GM23338 (cell line): ENCODE data around the gene VPS37B. TPM values are rescaled to one million over a fixed set of nuclear protein-coding genes. Genes with fewer than 3 reads are reported as not detected.

Experiments
- ATAC-seq: fragments of 200-7000 bp; cut with Tn5 transposase; 3 replicates; pipeline ENCODE4 v1.9.1; 2020
- DNase-seq: peaks from one replicate; pipeline ENCODE4 v3.0.0-alpha.2; 2015; ENCODE audit warnings: low spot score
- H2AFZ ChIP-seq: fragments of 200-600 bp; sonication (generic); 2 replicates; pipeline ENCODE4 v1.8.0; 2016; ENCODE audit warnings: antibody characterized with exemption, mild to moderate bottlenecking, moderate library complexity
- H3F3A ChIP-seq: fragments of 200-600 bp; sonication (generic); replicated peaks from 2 replicates; pipeline ENCODE4 v1.8.0; 2017; ENCODE audit warnings: antibody characterized with exemption, mixed run types, low read depth
- H3K27ac ChIP-seq: fragments of 200-600 bp; sonication (generic); 2 replicates; pipeline ENCODE4 v1.6.1; 2016; ENCODE audit warnings: low read depth
- H3K27me3 ChIP-seq: fragments of 200-600 bp; sonication (generic); 2 replicates; pipeline ENCODE4 v1.8.0; 2016; ENCODE audit warnings: mild to moderate bottlenecking, mixed run types, moderate library complexity; ENCODE audit not compliant: insufficient read depth
- H3K36me3 ChIP-seq: fragments of 200-600 bp; sonication (generic); 2 replicates; pipeline ENCODE4 v1.8.0; 2016; ENCODE audit warnings: mild to moderate bottlenecking; ENCODE audit not compliant: insufficient read depth
- H3K4me1 ChIP-seq: fragments of 200-600 bp; sonication (generic); 2 replicates; pipeline ENCODE4 v1.8.0; 2016; ENCODE audit warnings: mild to moderate bottlenecking, moderate library complexity; ENCODE audit not compliant: insufficient read depth
- H3K4me2 ChIP-seq: fragments of 200-600 bp; sonication (generic); 2 replicates; pipeline ENCODE4 v1.7.1; 2017; ENCODE audit warnings: mixed run types
- H3K4me3 ChIP-seq: fragments of 200-600 bp; sonication (generic); 2 replicates; pipeline ENCODE4 v1.6.1; 2016; ENCODE audit warnings: mixed run types
- H3K79me2 ChIP-seq: fragments of 200-600 bp; sonication (generic); replicated peaks from 2 replicates; pipeline ENCODE4 v1.8.0; 2017; ENCODE audit warnings: mild to moderate bottlenecking; ENCODE audit not compliant: insufficient read depth
- H3K9me2 ChIP-seq: fragments of 200-600 bp; sonication (generic); 2 replicates; pipeline ENCODE4 v1.8.0; 2017; ENCODE audit not compliant: insufficient read depth
- H4K20me1 ChIP-seq: fragments of 200-600 bp; sonication (generic); replicated peaks from 2 replicates; pipeline ENCODE4 v1.8.0; 2017; ENCODE audit warnings: mild to moderate bottlenecking; ENCODE audit not compliant: insufficient read depth
- H3K27ac Mint-ChIP-seq: 2 replicates; pipeline ENCODE4 v1.8.0; 2020; ENCODE audit warnings: inconsistent platforms, mild to moderate bottlenecking, moderate library complexity, mixed read lengths
- H3K27me3 Mint-ChIP-seq: 3 replicates; pipeline ENCODE4 v1.8.0; 2022; ENCODE audit warnings: low read depth, mild to moderate bottlenecking, moderate library complexity, mixed read lengths, inconsistent platforms; ENCODE audit not compliant: insufficient read depth, poor library complexity
- H3K36me3 Mint-ChIP-seq: 3 replicates; pipeline ENCODE4 v1.8.0; 2021; ENCODE audit warnings: low read depth, mild to moderate bottlenecking, inconsistent platforms, moderate library complexity, mixed read lengths
- H3K4me1 Mint-ChIP-seq: 3 replicates; pipeline ENCODE4 v1.8.0; 2020; ENCODE audit warnings: mild to moderate bottlenecking, inconsistent platforms, mixed read lengths
- H3K4me3 Mint-ChIP-seq: 3 replicates; pipeline ENCODE4 v1.8.0; 2021; ENCODE audit warnings: moderate library complexity, mild to moderate bottlenecking, inconsistent platforms, mixed read lengths
- H3K9me3 Mint-ChIP-seq: 3 replicates; pipeline ENCODE4 v1.8.0; 2020; ENCODE audit warnings: moderate library complexity, mild to moderate bottlenecking, inconsistent platforms, mixed read lengths
- CREB1 ChIP-seq: fragments of 250-450 bp; sonication (Bioruptor Pico); IDR thresholded peaks from 2 replicates; pipeline ENCODE4 v1.5.0; 2020; ENCODE audit warnings: low read depth, mild to moderate bottlenecking, moderate library complexity
- CTCF ChIP-seq, 2 experiments: fragments of 200-600 bp in 1 of 2; sonication (generic) in 1 of 2; conservative IDR thresholded peaks; 2 replicates each; pipeline versions ENCODE4 v1.5.1 to v1.6.1; 2016 to 2017; ENCODE audit warnings: antibody characterized with exemption in 2 of 2, low read depth in 2 of 2, mild to moderate bottlenecking in 2 of 2, moderate library complexity in 1 of 2
- ETS1 ChIP-seq: IDR thresholded peaks from 2 replicates; pipeline ENCODE4 v1.6.1; 2016; ENCODE audit warnings: antibody characterized with exemption
- EZH2 ChIP-seq: fragments of 200-600 bp; sonication (generic); IDR thresholded peaks from one replicate; pipeline ENCODE4 v1.8.0; 2017; ENCODE audit warnings: antibody characterized with exemption, mild to moderate bottlenecking, low read depth; ENCODE audit not compliant: unreplicated experiment
- EZH2phosphoT487 ChIP-seq: fragments of 200-600 bp; sonication (generic); IDR thresholded peaks from one replicate; pipeline ENCODE4 v1.8.1; 2018; ENCODE audit warnings: antibody characterized with exemption; ENCODE audit not compliant: unreplicated experiment
- JUNB ChIP-seq: IDR thresholded peaks from one replicate; pipeline ENCODE4 v1.6.1; 2016; ENCODE audit warnings: antibody characterized with exemption; ENCODE audit not compliant: unreplicated experiment
- NANOG ChIP-seq: IDR thresholded peaks from 2 replicates; pipeline ENCODE4 v1.6.1; 2016; ENCODE audit warnings: antibody characterized with exemption, borderline replicate concordance
- POLR2AphosphoS5 ChIP-seq: IDR thresholded peaks from 2 replicates; pipeline ENCODE4 v1.6.1; 2016; ENCODE audit warnings: antibody characterized with exemption, low read depth
- STAT1 ChIP-seq: IDR thresholded peaks from one replicate; pipeline ENCODE4 v1.6.1; 2016; ENCODE audit warnings: antibody characterized with exemption; ENCODE audit not compliant: unreplicated experiment
- ZNF114 ChIP-seq: fragments of 250-450 bp; sonication (Bioruptor Pico); IDR thresholded peaks from 2 replicates; pipeline ENCODE4 v1.5.0; 2020; ENCODE audit warnings: mild to moderate bottlenecking, moderate library complexity
- ZNF331 ChIP-seq: fragments of 250-450 bp; sonication (Bioruptor Pico); IDR thresholded peaks from 2 replicates; pipeline ENCODE4 v1.5.0; 2020; ENCODE audit warnings: low read depth, mild to moderate bottlenecking, moderate library complexity
- polyA plus RNA-seq: library from polyadenylated mRNA; unstranded; fragments of >200 nt; fragmentation: Nextera tagmentation; extraction: Ambion mirVana; gene quantifications from 2 replicates; pipeline ENCODE4 v1.2.1, GENCODE V29; 2016
- total RNA-seq: library from RNA; depleted of rRNA; stranded (reverse); fragments of >200 nt; shearing (Covaris generic); gene quantifications from 2 replicates; pipeline ENCODE4 v1.2.3, GENCODE V29; 2014
- TF ChIP-seq, protein P1 (sequence below): fragments of 250-450 bp; sonication (Bioruptor Pico); IDR thresholded peaks from 2 replicates; pipeline ENCODE4 v1.5.0; 2020; ENCODE audit warnings: mild to moderate bottlenecking, moderate library complexity
- TF ChIP-seq, protein P2 (sequence below): IDR thresholded peaks from one replicate; pipeline ENCODE4 v1.6.1; 2018; ENCODE audit warnings: antibody characterized with exemption; ENCODE audit not compliant: unreplicated experiment

VPS37B gene
- total and polyA plus RNA-seq, 2 experiments from 2014 or later, result 6.7 to 10.9 TPM

DNA sequence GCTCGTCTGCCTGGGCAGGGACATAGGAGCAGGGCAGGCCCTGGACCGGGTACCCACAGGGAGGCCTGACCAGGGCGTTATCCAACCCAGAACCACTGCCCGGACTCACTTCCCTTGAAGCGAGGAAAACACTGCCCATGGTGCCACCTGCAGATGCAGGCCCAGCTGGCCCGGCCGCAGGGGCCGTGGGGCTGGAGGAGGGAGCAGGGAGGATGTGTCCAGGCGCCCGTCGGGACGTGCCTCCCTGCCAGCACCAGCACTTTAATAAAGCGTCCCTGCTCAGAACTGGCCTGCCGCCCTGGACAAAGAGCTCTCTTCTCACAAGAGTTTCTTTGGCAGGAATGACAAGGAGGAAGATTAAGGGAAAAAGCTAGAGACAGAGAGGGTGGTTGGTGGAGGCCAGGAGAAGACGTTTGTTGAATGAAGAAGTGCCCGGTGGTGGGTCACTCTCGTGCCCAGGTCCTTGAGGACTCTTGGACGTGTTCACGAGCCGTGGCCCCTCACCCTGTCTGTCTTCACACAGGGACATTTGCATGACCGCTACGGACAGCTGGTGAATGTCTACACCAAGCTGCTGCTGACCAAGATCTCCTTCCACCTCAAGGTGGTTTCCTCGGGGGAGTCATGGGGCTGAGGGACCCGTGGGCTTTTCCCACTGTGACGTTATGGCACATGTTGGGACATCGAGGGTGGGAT, 46.4 kb downstream of the VPS37B start:
- Mint-ChIP-seq H3K27ac (no peak overlapping the region), H3K9me3 (no peaks in the 10 kb centered on the region), H3K36me3 (no peaks in the 10 kb centered on the region; the same call in 2 of the 3 replicates), H3K4me3 (no peak overlapping the region), H3K27me3 (peaks cover 8% of the 10 kb centered on the region), H3K4me1 (peaks cover 5% of the 10 kb centered on the region)
- Histone ChIP-seq H3K36me3 (no peaks in the 10 kb centered on the region), H3K79me2 (no peaks in the 10 kb centered on the region), H3K4me3 (no peak overlapping the region), H3K9me2 (no peaks in the 10 kb centered on the region), H2AFZ (no peak overlapping the region), H3K27me3 (no peaks in the 10 kb centered on the region), H4K20me1 (peaks cover 6% of the 10 kb centered on the region; the same call in 1 of the 2 replicates), H3K27ac (no peak overlapping the region), H3K4me2 (no peak overlapping the region), H3K4me1 (no peaks in the 10 kb centered on the region), H3F3A (no peaks in the 10 kb centered on the region)
- ATAC-seq, result no peak
- no peak for TF ChIP-seq NANOG
- no peak for TF ChIP-seq ETS1
- no peak for TF ChIP-seq POLR2AphosphoS5
- TF ChIP-seq CTCF (conservative IDR thresholded peaks at IDR 0.05; ENCODE audit: low read depth in 2 of 2), result no peak
- no peak for TF ChIP-seq ZNF331 (CRISPR knock-in tag)
- no peak for TF ChIP-seq EZH2phosphoT487
- TF ChIP-seq, protein P1, sequence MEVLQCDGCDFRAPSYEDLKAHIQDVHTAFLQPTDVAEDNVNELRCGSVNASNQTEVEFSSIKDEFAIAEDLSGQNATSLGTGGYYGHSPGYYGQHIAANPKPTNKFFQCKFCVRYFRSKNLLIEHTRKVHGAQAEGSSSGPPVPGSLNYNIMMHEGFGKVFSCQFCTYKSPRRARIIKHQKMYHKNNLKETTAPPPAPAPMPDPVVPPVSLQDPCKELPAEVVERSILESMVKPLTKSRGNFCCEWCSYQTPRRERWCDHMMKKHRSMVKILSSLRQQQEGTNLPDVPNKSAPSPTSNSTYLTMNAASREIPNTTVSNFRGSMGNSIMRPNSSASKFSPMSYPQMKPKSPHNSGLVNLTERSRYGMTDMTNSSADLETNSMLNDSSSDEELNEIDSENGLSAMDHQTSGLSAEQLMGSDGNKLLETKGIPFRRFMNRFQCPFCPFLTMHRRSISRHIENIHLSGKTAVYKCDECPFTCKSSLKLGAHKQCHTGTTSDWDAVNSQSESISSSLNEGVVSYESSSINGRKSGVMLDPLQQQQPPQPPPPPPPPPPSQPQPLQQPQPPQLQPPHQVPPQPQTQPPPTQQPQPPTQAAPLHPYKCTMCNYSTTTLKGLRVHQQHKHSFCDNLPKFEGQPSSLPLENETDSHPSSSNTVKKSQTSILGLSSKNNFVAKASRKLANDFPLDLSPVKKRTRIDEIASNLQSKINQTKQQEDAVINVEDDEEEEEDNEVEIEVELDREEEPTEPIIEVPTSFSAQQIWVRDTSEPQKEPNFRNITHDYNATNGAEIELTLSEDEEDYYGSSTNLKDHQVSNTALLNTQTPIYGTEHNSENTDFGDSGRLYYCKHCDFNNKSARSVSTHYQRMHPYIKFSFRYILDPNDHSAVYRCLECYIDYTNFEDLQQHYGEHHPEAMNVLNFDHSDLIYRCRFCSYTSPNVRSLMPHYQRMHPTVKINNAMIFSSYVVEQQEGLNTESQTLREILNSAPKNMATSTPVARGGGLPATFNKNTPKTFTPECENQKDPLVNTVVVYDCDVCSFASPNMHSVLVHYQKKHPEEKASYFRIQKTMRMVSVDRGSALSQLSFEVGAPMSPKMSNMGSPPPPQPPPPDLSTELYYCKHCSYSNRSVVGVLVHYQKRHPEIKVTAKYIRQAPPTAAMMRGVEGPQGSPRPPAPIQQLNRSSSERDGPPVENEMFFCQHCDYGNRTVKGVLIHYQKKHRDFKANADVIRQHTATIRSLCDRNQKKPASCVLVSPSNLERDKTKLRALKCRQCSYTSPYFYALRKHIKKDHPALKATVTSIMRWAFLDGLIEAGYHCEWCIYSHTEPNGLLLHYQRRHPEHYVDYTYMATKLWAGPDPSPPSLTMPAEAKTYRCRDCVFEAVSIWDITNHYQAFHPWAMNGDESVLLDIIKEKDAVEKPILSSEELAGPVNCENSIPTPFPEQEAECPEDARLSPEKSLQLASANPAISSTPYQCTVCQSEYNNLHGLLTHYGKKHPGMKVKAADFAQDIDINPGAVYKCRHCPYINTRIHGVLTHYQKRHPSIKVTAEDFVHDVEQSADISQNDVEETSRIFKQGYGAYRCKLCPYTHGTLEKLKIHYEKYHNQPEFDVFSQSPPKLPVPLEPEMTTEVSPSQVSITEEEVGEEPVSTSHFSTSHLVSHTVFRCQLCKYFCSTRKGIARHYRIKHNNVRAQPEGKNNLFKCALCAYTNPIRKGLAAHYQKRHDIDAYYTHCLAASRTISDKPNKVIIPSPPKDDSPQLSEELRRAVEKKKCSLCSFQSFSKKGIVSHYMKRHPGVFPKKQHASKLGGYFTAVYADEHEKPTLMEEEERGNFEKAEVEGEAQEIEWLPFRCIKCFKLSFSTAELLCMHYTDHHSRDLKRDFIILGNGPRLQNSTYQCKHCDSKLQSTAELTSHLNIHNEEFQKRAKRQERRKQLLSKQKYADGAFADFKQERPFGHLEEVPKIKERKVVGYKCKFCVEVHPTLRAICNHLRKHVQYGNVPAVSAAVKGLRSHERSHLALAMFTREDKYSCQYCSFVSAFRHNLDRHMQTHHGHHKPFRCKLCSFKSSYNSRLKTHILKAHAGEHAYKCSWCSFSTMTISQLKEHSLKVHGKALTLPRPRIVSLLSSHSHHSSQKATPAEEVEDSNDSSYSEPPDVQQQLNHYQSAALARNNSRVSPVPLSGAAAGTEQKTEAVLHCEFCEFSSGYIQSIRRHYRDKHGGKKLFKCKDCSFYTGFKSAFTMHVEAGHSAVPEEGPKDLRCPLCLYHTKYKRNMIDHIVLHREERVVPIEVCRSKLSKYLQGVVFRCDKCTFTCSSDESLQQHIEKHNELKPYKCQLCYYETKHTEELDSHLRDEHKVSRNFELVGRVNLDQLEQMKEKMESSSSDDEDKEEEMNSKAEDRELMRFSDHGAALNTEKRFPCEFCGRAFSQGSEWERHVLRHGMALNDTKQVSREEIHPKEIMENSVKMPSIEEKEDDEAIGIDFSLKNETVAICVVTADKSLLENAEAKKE (CRISPR knock-in tag), result no peak
- no peak for TF ChIP-seq CREB1 (CRISPR knock-in tag)
- TF ChIP-seq ZNF114 (CRISPR knock-in tag), result no peak
- TF ChIP-seq STAT1, result no peak
- TF ChIP-seq JUNB, result no peak
- TF ChIP-seq EZH2, result no peak
- TF ChIP-seq, protein P2, sequence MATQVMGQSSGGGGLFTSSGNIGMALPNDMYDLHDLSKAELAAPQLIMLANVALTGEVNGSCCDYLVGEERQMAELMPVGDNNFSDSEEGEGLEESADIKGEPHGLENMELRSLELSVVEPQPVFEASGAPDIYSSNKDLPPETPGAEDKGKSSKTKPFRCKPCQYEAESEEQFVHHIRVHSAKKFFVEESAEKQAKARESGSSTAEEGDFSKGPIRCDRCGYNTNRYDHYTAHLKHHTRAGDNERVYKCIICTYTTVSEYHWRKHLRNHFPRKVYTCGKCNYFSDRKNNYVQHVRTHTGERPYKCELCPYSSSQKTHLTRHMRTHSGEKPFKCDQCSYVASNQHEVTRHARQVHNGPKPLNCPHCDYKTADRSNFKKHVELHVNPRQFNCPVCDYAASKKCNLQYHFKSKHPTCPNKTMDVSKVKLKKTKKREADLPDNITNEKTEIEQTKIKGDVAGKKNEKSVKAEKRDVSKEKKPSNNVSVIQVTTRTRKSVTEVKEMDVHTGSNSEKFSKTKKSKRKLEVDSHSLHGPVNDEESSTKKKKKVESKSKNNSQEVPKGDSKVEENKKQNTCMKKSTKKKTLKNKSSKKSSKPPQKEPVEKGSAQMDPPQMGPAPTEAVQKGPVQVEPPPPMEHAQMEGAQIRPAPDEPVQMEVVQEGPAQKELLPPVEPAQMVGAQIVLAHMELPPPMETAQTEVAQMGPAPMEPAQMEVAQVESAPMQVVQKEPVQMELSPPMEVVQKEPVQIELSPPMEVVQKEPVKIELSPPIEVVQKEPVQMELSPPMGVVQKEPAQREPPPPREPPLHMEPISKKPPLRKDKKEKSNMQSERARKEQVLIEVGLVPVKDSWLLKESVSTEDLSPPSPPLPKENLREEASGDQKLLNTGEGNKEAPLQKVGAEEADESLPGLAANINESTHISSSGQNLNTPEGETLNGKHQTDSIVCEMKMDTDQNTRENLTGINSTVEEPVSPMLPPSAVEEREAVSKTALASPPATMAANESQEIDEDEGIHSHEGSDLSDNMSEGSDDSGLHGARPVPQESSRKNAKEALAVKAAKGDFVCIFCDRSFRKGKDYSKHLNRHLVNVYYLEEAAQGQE, result no peak
- no peak for DNase-seq
